ENCODE results near the gene BLVRB. TPM values are rescaled to one million over a fixed set of nuclear protein-coding genes. Genes with fewer than 3 reads are reported as not detected.

Gene BLVRB
- total and polyA plus RNA-seq, 9 of the 15 experiments (the other 6 are each of a cell fraction or from before 2014, with no cell fraction given), result 81.1 to 749 (median 331) TPM

DNA sequence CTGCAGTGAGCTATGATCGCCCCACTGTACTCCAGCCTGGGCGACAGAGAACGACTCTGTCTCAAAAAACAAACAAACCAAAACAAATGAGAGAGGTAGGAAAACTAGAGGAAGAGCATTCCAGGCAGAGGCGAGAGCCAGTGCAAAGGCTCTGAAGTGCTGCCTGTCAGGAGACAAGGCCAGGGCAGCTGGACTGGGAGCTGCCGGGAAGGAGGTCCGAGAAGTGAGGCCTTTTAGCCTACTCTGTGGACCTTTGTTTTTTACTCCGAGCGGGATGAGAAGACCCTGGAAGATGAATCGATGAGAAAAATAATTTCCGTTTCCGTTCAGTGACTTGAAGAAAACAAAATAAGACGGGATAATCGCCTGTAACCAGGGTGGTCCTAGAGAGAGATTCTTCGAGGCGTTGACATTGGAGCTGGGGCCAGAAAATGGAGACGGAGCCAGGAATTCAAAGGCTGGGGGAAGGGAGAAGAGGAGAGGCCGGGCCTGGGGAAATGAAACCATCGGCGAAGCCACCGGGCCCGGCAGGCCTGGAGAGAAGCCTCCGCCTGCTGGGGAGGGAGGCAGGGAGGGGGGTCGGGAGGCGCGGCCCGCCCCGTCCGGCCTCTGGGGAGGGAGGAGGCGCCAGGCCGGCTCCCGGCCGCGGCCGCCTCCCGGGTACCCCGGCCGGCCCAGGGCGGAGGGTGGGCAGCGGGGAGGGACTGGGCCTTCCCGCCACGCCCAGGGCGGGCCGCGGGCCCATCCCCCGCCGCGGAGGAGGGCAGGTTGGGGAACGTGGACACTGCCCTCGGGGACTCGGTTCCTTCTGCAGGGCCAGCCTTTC is 31.9 kb downstream of the BLVRB start (continued):
- peak; percentile 51; the same call in 1 of the 2 replicates for TF ChIP-seq MGA (IDR thresholded peaks at IDR 0.05)
- TF ChIP-seq ZNF175 (CRISPR knock-in tag; IDR thresholded peaks at IDR 0.05; ENCODE audit: low read depth), result peak; percentile 50; the same call in 1 of the 2 replicates
- TF ChIP-seq POLR3G (IDR thresholded peaks at IDR 0.05; ENCODE audit: extremely low read depth, insufficient read length, insufficient replicate concordance), result no peak
- TF ChIP-seq LEF1 (IDR thresholded peaks at IDR 0.05), result peak; percentile 52; the same call in 1 of the 2 replicates
- TF ChIP-seq ZFX (CRISPR knock-in tag; IDR thresholded peaks at IDR 0.05), result peak; percentile 96
- TF ChIP-seq, protein P1, sequence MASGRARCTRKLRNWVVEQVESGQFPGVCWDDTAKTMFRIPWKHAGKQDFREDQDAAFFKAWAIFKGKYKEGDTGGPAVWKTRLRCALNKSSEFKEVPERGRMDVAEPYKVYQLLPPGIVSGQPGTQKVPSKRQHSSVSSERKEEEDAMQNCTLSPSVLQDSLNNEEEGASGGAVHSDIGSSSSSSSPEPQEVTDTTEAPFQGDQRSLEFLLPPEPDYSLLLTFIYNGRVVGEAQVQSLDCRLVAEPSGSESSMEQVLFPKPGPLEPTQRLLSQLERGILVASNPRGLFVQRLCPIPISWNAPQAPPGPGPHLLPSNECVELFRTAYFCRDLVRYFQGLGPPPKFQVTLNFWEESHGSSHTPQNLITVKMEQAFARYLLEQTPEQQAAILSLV (tag; IDR thresholded peaks at IDR 0.05), result 0 out of 2 replicates have a peak, but pooled peaks have one; percentile 11
- TF ChIP-seq ZNF324 (CRISPR knock-in tag; IDR thresholded peaks at IDR 0.05), result no peak
- TF ChIP-seq HNRNPL (IDR thresholded peaks at IDR 0.05; ENCODE audit: low read depth, low read length), result peak; percentile 91
- 0 out of 2 replicates have a peak, but pooled peaks have one; percentile 24 for TF ChIP-seq ELF4 (CRISPR knock-in tag; IDR thresholded peaks at IDR 0.05)
- TF ChIP-seq JUN (IDR thresholded peaks at IDR 0.05; ENCODE audit: borderline replicate concordance, low read depth, low read length), result 0 out of 2 replicates have a peak, but pooled peaks have one; percentile 3
- no peak for TF ChIP-seq JUN (CRISPR knock-in tag; IDR thresholded peaks at IDR 0.05; ENCODE audit: borderline replicate concordance)
- peak; percentile 29 for TF ChIP-seq NCOR1 (IDR thresholded peaks at IDR 0.05)
- peak; percentile 55; the same call in 1 of the 2 replicates for TF ChIP-seq CHD2 (IDR thresholded peaks at IDR 0.05; ENCODE audit: low read depth, low read length)
- TF ChIP-seq PURB (CRISPR knock-in tag; IDR thresholded peaks at IDR 0.05; ENCODE audit: low read depth), result no peak
- peak; percentile 62; the same call in 1 of the 2 replicates for TF ChIP-seq ZNF583 (CRISPR knock-in tag; IDR thresholded peaks at IDR 0.05)

Measured in K562 (cell line).